ENCODE measurements around the gene PPP2R3A.

Gene PPP2R3A

DNA sequence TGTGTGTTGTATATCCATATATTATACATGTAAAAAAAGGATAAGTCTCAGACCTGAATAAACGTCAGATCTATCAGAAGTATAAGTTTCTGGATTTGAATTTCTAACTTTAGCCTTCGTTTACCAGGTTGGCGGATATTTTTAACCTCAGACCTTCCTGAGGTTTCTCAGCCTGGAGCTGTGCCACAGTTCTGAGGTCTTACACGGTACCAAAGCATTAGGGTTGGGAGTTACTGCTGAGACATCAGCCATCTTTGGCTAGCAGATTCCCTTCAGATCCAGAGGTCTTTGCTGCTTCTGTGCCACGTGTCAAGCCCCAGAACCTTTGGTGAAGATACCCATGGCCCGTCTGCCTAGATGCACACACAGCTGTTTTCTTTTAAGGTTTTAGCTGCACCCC, 84.7 kb downstream of the PPP2R3A start:
- Histone ChIP-seq H3K36me3 (ENCODE audit: control insufficient read depth in 2 of 2, insufficient read depth in 2 of 2, low read length in 2 of 2) (peaks cover 5 to 15% of the 10 kb centered on the region in 2 donors), H3K9ac (ENCODE audit: low read depth in 1 of 2, low read length in 2 of 2) (no peak overlapping the region), H3K27me3 (ENCODE audit: control insufficient read depth in 2 of 2, insufficient read depth in 2 of 2, low read length in 2 of 2) (no peaks in the 10 kb centered on the region), H3K9me3 (ENCODE audit: control insufficient read depth in 2 of 2, low read length in 2 of 2) (no peaks in the 10 kb centered on the region), H3K27ac (ENCODE audit: low read depth in 2 of 2, low read length in 2 of 2) (no peak overlapping the region), H3K4me1 (ENCODE audit: control insufficient read depth in 2 of 2, insufficient read depth in 2 of 2, low read length in 2 of 2) (no peaks in the 10 kb centered on the region), H3K4me3 (ENCODE audit: low read length in 2 of 2) (no peak overlapping the region)

DNA sequence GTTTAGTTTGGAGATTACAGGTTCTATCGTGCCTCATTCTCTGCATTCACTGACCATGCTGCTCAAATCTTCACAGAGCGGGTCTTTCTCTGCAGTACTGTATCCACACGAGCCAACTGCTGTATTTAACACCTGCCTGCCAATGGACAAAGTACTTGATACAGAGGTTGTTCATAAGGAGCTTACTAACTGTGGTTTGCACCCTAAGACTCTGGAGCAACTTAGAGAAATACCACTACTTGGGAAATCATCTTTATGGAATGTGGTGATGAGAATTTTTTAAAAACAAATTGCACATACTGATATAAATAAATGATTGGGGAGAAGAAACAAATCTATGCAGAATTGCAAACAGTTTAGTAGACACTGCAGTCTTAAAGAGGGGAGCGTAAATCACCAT, 90.0 kb downstream of the PPP2R3A start:
- H3K27ac ChIP-seq (ENCODE audit: low read depth in 2 of 2, low read length in 2 of 2): no peak overlapping the region
- H3K9ac ChIP-seq (ENCODE audit: low read depth in 1 of 2, low read length in 2 of 2): no peak overlapping the region
- H3K4me3 ChIP-seq (ENCODE audit: low read length in 2 of 2): no peak overlapping the region
- no peaks in the 10 kb centered on the region for H3K9me3 ChIP-seq (ENCODE audit: control insufficient read depth in 2 of 2, low read length in 2 of 2)
- peaks cover 5 to 9% of the 10 kb centered on the region in 2 donors for H3K36me3 ChIP-seq (ENCODE audit: control insufficient read depth in 2 of 2, insufficient read depth in 2 of 2, low read length in 2 of 2)
- H3K4me1 ChIP-seq (ENCODE audit: control insufficient read depth in 2 of 2, insufficient read depth in 2 of 2, low read length in 2 of 2): no peaks in the 10 kb centered on the region
- H3K27me3 ChIP-seq (ENCODE audit: control insufficient read depth in 2 of 2, insufficient read depth in 2 of 2, low read length in 2 of 2): no peaks in the 10 kb centered on the region

DNA sequence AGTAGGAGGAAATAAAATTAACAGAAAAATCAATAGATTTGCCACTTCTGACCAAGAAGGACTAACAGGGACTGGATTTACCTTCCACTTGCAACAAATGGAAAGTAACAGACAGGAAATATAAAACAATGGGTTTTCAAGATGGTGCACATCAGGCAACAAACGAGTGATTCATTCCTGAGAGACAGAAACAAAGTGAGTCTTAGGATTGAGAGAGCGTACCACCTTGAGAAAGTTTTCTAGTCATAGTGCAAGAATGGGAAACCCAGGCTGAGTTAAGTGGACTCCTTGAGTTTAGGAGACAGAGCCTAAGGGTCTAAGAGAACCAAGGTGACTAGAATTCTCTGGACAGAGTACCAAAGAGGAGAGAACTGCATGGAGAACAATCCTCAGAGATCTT, 101.7 kb downstream of the PPP2R3A start:
- no peaks in the 10 kb centered on the region for H3K27me3 ChIP-seq (ENCODE audit: control insufficient read depth in 2 of 2, insufficient read depth in 2 of 2, low read length in 2 of 2)
- no peak overlapping the region for H3K27ac ChIP-seq (ENCODE audit: low read depth in 2 of 2, low read length in 2 of 2)
- no peak overlapping the region for H3K4me3 ChIP-seq (ENCODE audit: low read length in 2 of 2)
- H3K4me1 ChIP-seq (ENCODE audit: control insufficient read depth in 2 of 2, insufficient read depth in 2 of 2, low read length in 2 of 2): peaks cover 0 to 2% of the 10 kb centered on the region in 2 donors
- H3K9ac ChIP-seq (ENCODE audit: low read depth in 1 of 2, low read length in 2 of 2): no peak overlapping the region
- no peaks in the 10 kb centered on the region for H3K36me3 ChIP-seq (ENCODE audit: control insufficient read depth in 2 of 2, insufficient read depth in 2 of 2, low read length in 2 of 2)
- H3K9me3 ChIP-seq (ENCODE audit: control insufficient read depth in 2 of 2, low read length in 2 of 2): no peaks in the 10 kb centered on the region

DNA sequence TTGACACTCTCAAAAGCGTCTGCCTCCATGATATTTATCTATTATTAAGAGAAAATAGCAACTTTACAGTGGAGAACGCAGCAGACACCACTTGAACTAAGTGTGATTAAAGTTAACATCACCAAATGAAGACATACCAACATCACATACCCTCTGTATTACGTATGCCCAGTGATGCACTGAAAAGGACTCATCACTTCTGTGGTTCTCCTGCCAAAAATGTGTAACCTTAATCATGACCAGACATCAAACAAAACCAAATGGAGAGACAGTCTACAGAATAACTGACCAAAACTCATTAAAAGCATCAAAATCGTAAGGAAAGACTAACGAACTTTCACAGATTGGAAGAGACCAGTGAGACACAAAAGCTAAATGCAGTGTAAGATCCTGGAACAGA, 103.2 kb downstream of the PPP2R3A start:
- Histone ChIP-seq H3K4me3 (ENCODE audit: low read length in 2 of 2) (no peak overlapping the region), H3K27ac (ENCODE audit: low read depth in 2 of 2, low read length in 2 of 2) (no peak overlapping the region), H3K4me1 (ENCODE audit: control insufficient read depth in 2 of 2, insufficient read depth in 2 of 2, low read length in 2 of 2) (peaks cover 0 to 2% of the 10 kb centered on the region in 2 donors), H3K9ac (ENCODE audit: low read depth in 1 of 2, low read length in 2 of 2) (no peak overlapping the region), H3K36me3 (ENCODE audit: control insufficient read depth in 2 of 2, insufficient read depth in 2 of 2, low read length in 2 of 2) (no peaks in the 10 kb centered on the region), H3K27me3 (ENCODE audit: control insufficient read depth in 2 of 2, insufficient read depth in 2 of 2, low read length in 2 of 2) (no peaks in the 10 kb centered on the region), H3K9me3 (ENCODE audit: control insufficient read depth in 2 of 2, low read length in 2 of 2) (no peaks in the 10 kb centered on the region)

DNA sequence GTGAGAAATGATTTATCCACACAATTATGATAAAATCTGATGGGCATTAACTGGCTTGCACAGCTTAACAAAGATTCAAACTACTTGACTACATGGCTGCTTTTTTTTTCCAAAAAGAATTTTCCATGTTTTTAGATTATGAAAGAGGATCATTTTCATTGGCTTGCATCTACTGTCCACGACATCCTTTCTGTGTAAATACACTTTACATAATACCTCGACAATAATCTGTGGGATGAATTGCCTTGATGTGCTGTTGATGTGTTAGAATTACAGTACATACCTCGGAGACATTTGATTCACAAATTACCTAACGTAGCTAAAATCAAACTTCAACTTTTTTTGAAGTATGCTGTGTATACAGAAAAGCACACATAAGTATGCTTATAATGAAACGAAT, 104.4 kb downstream of the PPP2R3A start:
- Histone ChIP-seq H3K36me3 (ENCODE audit: control insufficient read depth in 2 of 2, insufficient read depth in 2 of 2, low read length in 2 of 2) (no peaks in the 10 kb centered on the region), H3K4me3 (ENCODE audit: low read length in 2 of 2) (no peak overlapping the region), H3K9ac (ENCODE audit: low read depth in 1 of 2, low read length in 2 of 2) (no peak overlapping the region), H3K4me1 (ENCODE audit: control insufficient read depth in 2 of 2, insufficient read depth in 2 of 2, low read length in 2 of 2) (peaks cover 0 to 2% of the 10 kb centered on the region in 2 donors), H3K27ac (ENCODE audit: low read depth in 2 of 2, low read length in 2 of 2) (no peak overlapping the region), H3K27me3 (ENCODE audit: control insufficient read depth in 2 of 2, insufficient read depth in 2 of 2, low read length in 2 of 2) (no peaks in the 10 kb centered on the region), H3K9me3 (ENCODE audit: control insufficient read depth in 2 of 2, low read length in 2 of 2) (no peaks in the 10 kb centered on the region)

DNA sequence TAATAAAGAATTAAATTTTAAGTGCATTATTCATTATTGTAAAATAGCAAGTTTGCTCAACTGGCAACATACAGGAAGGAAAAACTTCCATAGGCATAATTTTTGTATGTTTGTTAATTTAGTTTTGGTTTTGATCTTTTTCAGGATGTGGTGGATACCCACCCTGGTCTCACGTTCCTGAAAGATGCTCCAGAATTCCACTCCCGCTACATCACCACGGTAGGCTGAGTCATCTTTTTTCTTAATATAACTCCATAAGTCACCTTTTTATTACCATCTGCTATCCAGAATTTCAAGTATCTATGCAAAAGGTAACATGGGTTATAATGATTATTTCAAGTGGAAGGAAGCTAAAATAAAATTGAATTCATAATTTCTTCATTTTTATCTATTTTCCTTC, 104.8 kb downstream of the PPP2R3A start:
- no peaks in the 10 kb centered on the region for H3K27me3 ChIP-seq (ENCODE audit: control insufficient read depth in 2 of 2, insufficient read depth in 2 of 2, low read length in 2 of 2)
- H3K4me1 ChIP-seq (ENCODE audit: control insufficient read depth in 2 of 2, insufficient read depth in 2 of 2, low read length in 2 of 2): peaks cover 0 to 2% of the 10 kb centered on the region in 2 donors
- H3K9me3 ChIP-seq (ENCODE audit: control insufficient read depth in 2 of 2, low read length in 2 of 2): no peaks in the 10 kb centered on the region
- H3K9ac ChIP-seq (ENCODE audit: low read depth in 1 of 2, low read length in 2 of 2): no peak overlapping the region
- H3K27ac ChIP-seq (ENCODE audit: low read depth in 2 of 2, low read length in 2 of 2): no peak overlapping the region
- H3K4me3 ChIP-seq (ENCODE audit: low read length in 2 of 2): no peak overlapping the region
- H3K36me3 ChIP-seq (ENCODE audit: control insufficient read depth in 2 of 2, insufficient read depth in 2 of 2, low read length in 2 of 2): no peaks in the 10 kb centered on the region

DNA sequence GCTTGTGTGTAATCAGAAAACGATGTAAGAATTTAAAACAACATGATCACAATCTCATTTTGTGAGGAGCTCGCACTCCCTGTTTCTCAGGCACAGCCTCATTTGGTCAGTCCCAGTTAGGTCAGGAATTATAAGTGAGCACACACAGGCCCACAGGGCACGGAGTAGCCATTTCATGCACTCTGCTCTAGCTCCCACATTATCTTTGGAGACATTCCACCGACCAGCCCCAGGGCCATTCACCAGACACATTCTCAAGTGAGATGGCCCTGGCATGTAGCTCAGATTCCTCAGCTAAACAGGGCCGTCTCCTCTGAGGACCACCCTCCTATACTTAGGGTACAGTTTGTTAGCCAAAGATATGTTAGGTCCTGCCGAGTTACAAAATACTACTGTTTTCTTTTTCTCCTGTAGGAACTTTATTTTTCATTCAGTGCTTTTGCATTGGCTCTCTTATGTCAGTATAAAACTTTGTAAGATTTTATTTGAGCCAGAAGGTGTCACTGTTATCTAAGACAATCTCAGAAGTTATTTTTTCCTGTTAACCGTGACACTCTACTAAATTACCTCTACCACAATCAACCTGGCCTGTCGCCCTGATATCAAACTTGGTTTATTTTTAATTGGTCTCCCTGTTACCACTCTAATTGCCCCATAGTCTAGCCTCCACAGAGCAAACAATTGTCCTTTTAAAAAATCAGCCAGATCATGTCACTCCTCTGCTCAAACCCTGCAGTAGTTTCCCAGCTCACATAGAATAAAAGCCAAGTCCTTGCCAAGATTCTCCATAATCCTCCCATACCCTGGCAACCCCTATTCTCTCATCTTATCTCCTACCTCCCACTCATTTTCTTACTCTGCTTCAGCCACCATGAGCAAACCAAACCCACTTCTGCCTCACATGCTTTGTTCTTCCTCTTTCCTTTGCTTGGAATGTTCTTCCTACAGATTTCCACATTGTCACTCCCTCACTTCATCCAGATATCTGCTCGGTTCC, 105.7 kb downstream of the PPP2R3A start:
- Histone ChIP-seq H3K9ac (ENCODE audit: low read depth in 1 of 2, low read length in 2 of 2) (no peak overlapping the region), H3K4me3 (ENCODE audit: low read length in 2 of 2) (no peak overlapping the region), H3K27ac (ENCODE audit: low read depth in 2 of 2, low read length in 2 of 2) (no peak overlapping the region), H3K9me3 (ENCODE audit: control insufficient read depth in 2 of 2, low read length in 2 of 2) (no peaks in the 10 kb centered on the region), H3K36me3 (ENCODE audit: control insufficient read depth in 2 of 2, insufficient read depth in 2 of 2, low read length in 2 of 2) (no peaks in the 10 kb centered on the region), H3K27me3 (ENCODE audit: control insufficient read depth in 2 of 2, insufficient read depth in 2 of 2, low read length in 2 of 2) (no peaks in the 10 kb centered on the region), H3K4me1 (ENCODE audit: control insufficient read depth in 2 of 2, insufficient read depth in 2 of 2, low read length in 2 of 2) (peaks cover 0 to 2% of the 10 kb centered on the region in 2 donors)

DNA sequence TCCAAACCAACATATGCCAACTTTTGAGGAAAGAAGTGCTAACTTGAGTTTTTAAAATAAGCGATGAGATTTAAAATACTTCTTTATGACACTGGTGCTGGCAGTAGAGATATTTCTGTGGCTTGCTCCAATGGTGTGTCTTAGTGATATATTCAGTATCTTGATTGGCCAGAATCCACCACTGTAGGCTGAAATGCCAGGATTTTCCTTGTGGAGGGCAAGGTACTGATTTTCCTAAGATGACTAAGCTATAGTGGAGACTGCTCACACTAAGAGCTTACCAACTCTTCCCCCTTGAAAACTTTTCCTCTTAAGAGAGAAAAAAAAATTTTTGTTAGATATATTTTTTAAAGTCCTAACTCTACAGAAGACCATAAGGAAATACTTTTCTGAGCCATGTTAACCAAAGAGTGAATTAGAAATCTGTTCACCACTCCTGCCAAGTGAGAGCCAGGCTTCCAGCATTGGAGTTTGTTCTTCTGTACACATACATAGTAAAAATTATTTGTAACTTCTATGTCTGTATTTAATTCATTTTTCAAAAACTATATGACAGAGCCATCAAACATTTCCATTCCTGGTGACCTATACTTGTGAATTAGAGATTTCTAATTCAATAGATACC, 109.1 kb downstream of the PPP2R3A start:
- H3K36me3 ChIP-seq (ENCODE audit: control insufficient read depth in 2 of 2, insufficient read depth in 2 of 2, low read length in 2 of 2): no peaks in the 10 kb centered on the region
- no peak overlapping the region for H3K9ac ChIP-seq (ENCODE audit: low read depth in 1 of 2, low read length in 2 of 2)
- no peaks in the 10 kb centered on the region for H3K27me3 ChIP-seq (ENCODE audit: control insufficient read depth in 2 of 2, insufficient read depth in 2 of 2, low read length in 2 of 2)
- no peak overlapping the region for H3K27ac ChIP-seq (ENCODE audit: low read depth in 2 of 2, low read length in 2 of 2)
- H3K4me3 ChIP-seq (ENCODE audit: low read length in 2 of 2): no peak overlapping the region
- H3K4me1 ChIP-seq (ENCODE audit: control insufficient read depth in 2 of 2, insufficient read depth in 2 of 2, low read length in 2 of 2): peaks cover 0 to 2% of the 10 kb centered on the region in 2 donors
- no peaks in the 10 kb centered on the region for H3K9me3 ChIP-seq (ENCODE audit: control insufficient read depth in 2 of 2, low read length in 2 of 2)

DNA sequence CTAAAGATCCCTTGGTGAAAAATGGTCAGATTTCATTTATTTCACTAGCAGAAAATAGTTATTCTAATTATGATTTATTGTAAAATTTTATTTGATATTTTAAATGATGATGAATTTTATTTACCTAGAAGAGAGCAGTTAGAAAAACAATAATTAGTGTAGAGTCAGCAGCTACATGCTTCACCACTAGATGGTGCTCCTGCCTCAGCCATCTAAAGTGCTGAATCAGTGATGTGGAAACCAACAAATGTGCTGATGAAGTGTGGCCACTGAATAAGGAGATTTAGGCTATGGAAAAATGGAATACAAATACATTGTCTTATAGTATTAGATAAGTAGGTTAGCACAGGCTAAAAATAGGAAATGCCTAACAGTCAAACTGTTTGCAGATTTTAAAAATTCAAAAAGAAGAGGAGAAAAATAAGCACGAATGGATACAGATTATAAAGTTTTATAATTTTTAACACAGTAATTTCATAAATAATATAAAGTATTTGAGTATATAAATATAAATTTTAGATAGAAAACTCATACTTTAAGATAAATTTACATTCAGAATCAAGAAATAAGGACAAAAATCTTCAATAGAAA, 109.8 kb downstream of the PPP2R3A start:
- no peak overlapping the region for H3K4me3 ChIP-seq (ENCODE audit: low read length in 2 of 2)
- no peaks in the 10 kb centered on the region for H3K9me3 ChIP-seq (ENCODE audit: control insufficient read depth in 2 of 2, low read length in 2 of 2)
- peaks cover 0 to 3% of the 10 kb centered on the region in 2 donors for H3K36me3 ChIP-seq (ENCODE audit: control insufficient read depth in 2 of 2, insufficient read depth in 2 of 2, low read length in 2 of 2)
- H3K27ac ChIP-seq (ENCODE audit: low read depth in 2 of 2, low read length in 2 of 2): no peak overlapping the region
- H3K27me3 ChIP-seq (ENCODE audit: control insufficient read depth in 2 of 2, insufficient read depth in 2 of 2, low read length in 2 of 2): no peaks in the 10 kb centered on the region
- peaks cover 0 to 2% of the 10 kb centered on the region in 2 donors for H3K4me1 ChIP-seq (ENCODE audit: control insufficient read depth in 2 of 2, insufficient read depth in 2 of 2, low read length in 2 of 2)
- no peak overlapping the region for H3K9ac ChIP-seq (ENCODE audit: low read depth in 1 of 2, low read length in 2 of 2)

DNA sequence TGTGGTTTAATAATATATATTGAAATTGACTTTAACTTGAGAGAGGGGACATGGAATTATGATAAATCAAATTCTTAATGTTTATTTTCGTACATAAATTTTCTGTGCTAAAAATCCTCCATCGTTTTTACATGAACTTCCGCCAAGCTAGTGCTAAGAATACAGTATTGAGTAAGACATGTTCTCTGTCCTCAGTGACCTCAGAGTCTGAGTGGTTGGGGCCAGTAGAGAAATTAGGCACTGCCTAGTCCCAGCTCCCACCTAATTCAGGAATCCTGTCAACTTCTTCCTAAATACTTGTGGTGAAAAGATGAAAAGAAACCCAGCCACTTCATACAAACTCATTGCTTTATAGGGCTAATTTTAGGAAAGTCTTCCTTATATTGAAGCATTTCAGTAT, 110.3 kb downstream of the PPP2R3A start:
- no peak overlapping the region for H3K9ac ChIP-seq (ENCODE audit: low read depth in 1 of 2, low read length in 2 of 2)
- peaks cover 0 to 2% of the 10 kb centered on the region in 2 donors for H3K4me1 ChIP-seq (ENCODE audit: control insufficient read depth in 2 of 2, insufficient read depth in 2 of 2, low read length in 2 of 2)
- no peaks in the 10 kb centered on the region for H3K9me3 ChIP-seq (ENCODE audit: control insufficient read depth in 2 of 2, low read length in 2 of 2)
- no peak overlapping the region for H3K4me3 ChIP-seq (ENCODE audit: low read length in 2 of 2)
- peaks cover 0 to 4% of the 10 kb centered on the region in 2 donors for H3K36me3 ChIP-seq (ENCODE audit: control insufficient read depth in 2 of 2, insufficient read depth in 2 of 2, low read length in 2 of 2)
- no peaks in the 10 kb centered on the region for H3K27me3 ChIP-seq (ENCODE audit: control insufficient read depth in 2 of 2, insufficient read depth in 2 of 2, low read length in 2 of 2)
- no peak overlapping the region for H3K27ac ChIP-seq (ENCODE audit: low read depth in 2 of 2, low read length in 2 of 2)

Data from mucosa of rectum (tissue), 2 donors.